Airway epithelial cell (primary cell): ENCODE measurements around the gene TXNDC9. TPM values are rescaled to one million over a fixed set of nuclear protein-coding genes. Genes with fewer than 3 reads are reported as not detected.

Experiments used
- total RNA-seq: library from RNA; depleted of rRNA; stranded (reverse); fragments of >200 nt; gene quantifications from 2 replicates; pipeline ENCODE4 v1.2.3, GENCODE V29; 2015

TXNDC9 gene
- total RNA-seq = 39.0 and 53.2 TPM in 2 replicates

GRCh38 chr2:99335911-99336803 lies at the start of gene TXNDC9:
TSS of gene TXNDC9 (minus strand) at chr2:99336333. CDS start at chr2:99333210, 3,123 bp downstream.

GRCh38 chr2:99337113-99338028 lies 1.2 kb upstream of the TXNDC9 start, which contains the start of gene EIF5B:
TSS of gene EIF5B (plus strand) at chr2:99337389. CDS start at chr2:99337555, 166 bp downstream.

GRCh38 chr2:99301097-99301496 lies 35.0 kb downstream of the TXNDC9 start, which contains the start of gene LYG1:
TSS of gene LYG1 (minus strand) at chr2:99301197. CDS start at chr2:99295670, 5,527 bp downstream.

Other genes starting within 250 kb of the TXNDC9 start
- 1.5 and 1.6 TPM in 2 replicates for gene C2orf15, start 194.6 kb downstream of the TXNDC9 start, total RNA-seq
- gene TSGA10, start 181.4 kb downstream of the TXNDC9 start, total RNA-seq = 1.3 and 4.7 TPM in 2 replicates
- 2.0 and 4.1 TPM in 2 replicates for gene LIPT1, start 181.4 kb downstream of the TXNDC9 start, total RNA-seq
- 27.4 and 28.1 TPM in 2 replicates for gene MITD1, start 155.3 kb downstream of the TXNDC9 start, total RNA-seq
- 33.0 and 49.4 TPM in 2 replicates for gene MRPL30, start 155.1 kb downstream of the TXNDC9 start, total RNA-seq
- not detected in 2 replicates for gene LYG2, start 80.7 kb downstream of the TXNDC9 start, total RNA-seq
- not detected in 2 replicates for gene LYG1, start 35.1 kb downstream of the TXNDC9 start, total RNA-seq
- gene EIF5B, start 1.1 kb upstream of the TXNDC9 start, total RNA-seq = 26.0 and 32.0 TPM in 2 replicates
- 12.1 and 19.4 TPM in 2 replicates for gene REV1, start 153.7 kb upstream of the TXNDC9 start, total RNA-seq